Measurements from ENCODE around the gene POLR2C. TPM values are rescaled to one million over a fixed set of nuclear protein-coding genes. Genes with fewer than 3 reads are reported as not detected.

Gene POLR2C
- total RNA-seq, 2 donors from 2014 or later = 55.7 to 56.0 TPM

GRCh38 chr16:57444711-57445110 is 17.8 kb upstream of the POLR2C start:
- Histone ChIP-seq H3K36me3 (no peaks in the 10 kb centered on the region), H3K27me3 (no peaks in the 10 kb centered on the region), H3K9me3 (no peaks in the 10 kb centered on the region), H3K9ac (ENCODE audit: low read depth in 2 of 2, low read length in 2 of 2) (no peak overlapping the region), H3K27ac (no peak overlapping the region), H3K4me1 (no peaks in the 10 kb centered on the region), H3K4me3 (no peak overlapping the region)
- DNase-seq = no peak
- TF ChIP-seq, protein P1, sequence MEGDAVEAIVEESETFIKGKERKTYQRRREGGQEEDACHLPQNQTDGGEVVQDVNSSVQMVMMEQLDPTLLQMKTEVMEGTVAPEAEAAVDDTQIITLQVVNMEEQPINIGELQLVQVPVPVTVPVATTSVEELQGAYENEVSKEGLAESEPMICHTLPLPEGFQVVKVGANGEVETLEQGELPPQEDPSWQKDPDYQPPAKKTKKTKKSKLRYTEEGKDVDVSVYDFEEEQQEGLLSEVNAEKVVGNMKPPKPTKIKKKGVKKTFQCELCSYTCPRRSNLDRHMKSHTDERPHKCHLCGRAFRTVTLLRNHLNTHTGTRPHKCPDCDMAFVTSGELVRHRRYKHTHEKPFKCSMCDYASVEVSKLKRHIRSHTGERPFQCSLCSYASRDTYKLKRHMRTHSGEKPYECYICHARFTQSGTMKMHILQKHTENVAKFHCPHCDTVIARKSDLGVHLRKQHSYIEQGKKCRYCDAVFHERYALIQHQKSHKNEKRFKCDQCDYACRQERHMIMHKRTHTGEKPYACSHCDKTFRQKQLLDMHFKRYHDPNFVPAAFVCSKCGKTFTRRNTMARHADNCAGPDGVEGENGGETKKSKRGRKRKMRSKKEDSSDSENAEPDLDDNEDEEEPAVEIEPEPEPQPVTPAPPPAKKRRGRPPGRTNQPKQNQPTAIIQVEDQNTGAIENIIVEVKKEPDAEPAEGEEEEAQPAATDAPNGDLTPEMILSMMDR (IDR thresholded peaks at IDR 0.05) = no peak
- intact Hi-C loops (cut with DNase I) = no loop called here

DNA sequence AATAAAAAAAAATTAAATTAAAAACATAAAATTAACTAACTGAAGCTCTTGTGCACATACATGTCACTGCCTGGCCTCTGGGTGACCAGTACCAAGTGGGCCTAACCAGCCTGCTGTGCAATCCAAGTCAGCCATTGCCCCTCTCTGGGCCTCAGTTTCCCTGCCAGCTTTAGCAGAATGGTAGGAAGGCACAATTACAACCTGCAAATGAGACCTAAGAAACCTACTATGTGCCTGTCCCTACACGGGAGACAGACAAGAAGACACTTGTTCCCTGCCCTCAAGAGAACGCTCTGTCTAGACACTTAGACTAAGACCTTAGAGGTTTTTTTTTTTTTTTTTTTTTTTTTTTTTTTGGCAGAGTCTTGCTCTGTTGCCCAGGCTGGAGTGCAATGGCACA is 17.0 kb upstream of the POLR2C start:
- no peaks in the 10 kb centered on the region for H3K9me3 ChIP-seq
- H3K4me3 ChIP-seq = no peak overlapping the region
- H3K27me3 ChIP-seq = no peaks in the 10 kb centered on the region
- no peak overlapping the region for H3K27ac ChIP-seq
- no peaks in the 10 kb centered on the region for H3K4me1 ChIP-seq
- intact Hi-C loops (cut with DNase I) = no loop called here
- no peak overlapping the region for H3K9ac ChIP-seq (ENCODE audit: low read depth in 2 of 2, low read length in 2 of 2)
- TF ChIP-seq, protein P1 (IDR thresholded peaks at IDR 0.05) = no peak
- no peaks in the 10 kb centered on the region for H3K36me3 ChIP-seq
- no peak for DNase-seq

DNA sequence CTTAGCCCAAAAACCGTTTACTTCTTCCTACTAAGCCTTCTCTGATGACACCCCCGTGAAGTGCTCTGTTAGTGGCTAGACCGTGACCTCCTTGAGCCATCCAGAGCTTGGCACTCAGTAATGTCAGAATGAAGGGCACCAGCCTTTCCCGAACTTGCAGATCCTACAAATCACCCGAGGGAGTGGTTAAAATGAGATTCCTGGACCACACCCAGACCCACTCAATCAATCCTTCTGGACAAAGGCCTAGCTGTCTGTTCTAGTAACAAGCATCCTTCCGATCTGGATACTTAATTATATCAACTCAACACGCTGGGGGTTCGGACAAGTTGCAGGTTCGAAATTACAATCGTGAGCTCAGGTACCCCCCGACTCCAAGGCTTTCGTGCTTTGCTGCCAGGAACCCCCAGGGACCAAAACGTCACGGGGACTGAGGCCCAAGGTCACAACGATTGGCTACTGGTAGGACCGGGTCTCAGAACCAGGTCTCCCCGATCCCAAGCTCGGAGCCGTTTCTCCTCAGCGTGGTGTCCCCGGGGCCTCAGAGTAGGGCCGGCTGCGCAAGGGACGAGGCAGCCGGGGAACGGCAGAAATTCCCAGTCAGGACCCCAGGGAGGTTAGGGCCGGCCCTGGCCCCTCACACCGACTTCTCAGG is 15.8 kb upstream of the POLR2C start:
- peak; percentile 44 for DNase-seq
- peak overlapping the region; percentile 63 for H3K4me3 ChIP-seq

DNA sequence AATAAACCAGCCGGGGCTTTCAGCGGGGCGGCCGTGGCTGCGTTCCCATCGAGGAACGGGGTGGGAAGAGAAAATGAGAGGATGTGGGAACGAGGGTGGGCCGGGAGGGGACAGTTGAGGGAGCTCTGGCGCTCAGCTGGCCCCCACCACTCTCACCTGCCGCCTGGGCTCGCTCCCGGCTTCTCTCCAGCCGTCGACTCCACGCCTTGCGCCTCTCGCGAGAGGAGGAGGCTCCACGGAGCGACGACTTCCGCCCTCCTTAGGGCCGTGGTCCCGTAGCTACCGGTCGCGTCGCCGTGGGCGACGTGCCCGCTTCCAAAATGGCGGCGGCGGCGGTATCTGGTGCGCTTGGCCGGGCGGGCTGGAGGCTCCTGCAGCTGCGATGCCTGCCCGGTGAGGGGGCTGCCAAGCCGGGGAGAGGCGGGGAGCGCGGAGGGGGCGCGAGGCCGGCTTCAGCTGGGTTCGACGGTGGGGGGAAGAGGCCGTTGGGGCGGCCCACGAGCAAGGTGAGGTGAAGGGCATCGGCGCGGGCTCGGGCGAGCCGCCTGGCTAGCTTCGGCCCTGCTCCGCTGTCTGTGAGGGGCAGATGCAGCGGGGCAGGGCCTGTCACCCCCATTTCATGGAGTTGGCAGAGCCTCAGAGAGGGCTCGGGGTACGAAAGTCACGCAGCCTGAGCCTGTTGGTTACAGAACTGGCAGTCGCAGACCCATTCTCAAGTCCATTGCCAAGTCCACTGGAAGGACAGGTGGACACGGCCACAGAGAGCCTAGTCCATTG is 15.1 kb upstream of the POLR2C start, which contains the start of the genes CIAPIN1 and COQ9:
TSS of gene CIAPIN1 (minus strand) at position 200 of the 777 bp plus-strand sequence. CDS start 6,457 bp downstream, outside the sequence.
TSS of gene COQ9 (plus strand) at position 294 of the 777 bp plus-strand sequence. CDS start at position 321, 27 bp downstream.
- DNase-seq = peak; percentile 93
- H3K9ac ChIP-seq (ENCODE audit: low read depth in 2 of 2, low read length in 2 of 2) = peak within 1 kb of the TSS; percentile 96 to 98
- peak within 1 kb of the TSS; percentile 63 for H3K4me3 ChIP-seq
- H3K9me3 ChIP-seq = no peaks in the 10 kb centered on the region
- intact Hi-C loops (cut with DNase I) = no loop called here
- peak within 1 kb of the TSS; percentile 39 for H3K27ac ChIP-seq
- TF ChIP-seq, protein P1 (IDR thresholded peaks at IDR 0.05) = no peak
- H3K36me3 ChIP-seq = peaks cover 6% of the 10 kb centered on the region
- H3K27me3 ChIP-seq = no peaks in the 10 kb centered on the region
- H3K4me1 ChIP-seq = no peaks in the 10 kb centered on the region

More for the DNA sequence above, 15.8 kb upstream of the POLR2C start:
- no peaks in the 10 kb centered on the region for H3K27me3 ChIP-seq
- no peaks in the 10 kb centered on the region for H3K36me3 ChIP-seq
- peak overlapping the region; percentile 39 for H3K27ac ChIP-seq
- intact Hi-C loops (cut with DNase I) = no loop called here
- H3K9ac ChIP-seq (ENCODE audit: low read depth in 2 of 2, low read length in 2 of 2) = peak overlapping the region; percentile 96 to 98
- TF ChIP-seq, protein P1 (IDR thresholded peaks at IDR 0.05) = no peak
- no peaks in the 10 kb centered on the region for H3K9me3 ChIP-seq
- no peaks in the 10 kb centered on the region for H3K4me1 ChIP-seq

DNA sequence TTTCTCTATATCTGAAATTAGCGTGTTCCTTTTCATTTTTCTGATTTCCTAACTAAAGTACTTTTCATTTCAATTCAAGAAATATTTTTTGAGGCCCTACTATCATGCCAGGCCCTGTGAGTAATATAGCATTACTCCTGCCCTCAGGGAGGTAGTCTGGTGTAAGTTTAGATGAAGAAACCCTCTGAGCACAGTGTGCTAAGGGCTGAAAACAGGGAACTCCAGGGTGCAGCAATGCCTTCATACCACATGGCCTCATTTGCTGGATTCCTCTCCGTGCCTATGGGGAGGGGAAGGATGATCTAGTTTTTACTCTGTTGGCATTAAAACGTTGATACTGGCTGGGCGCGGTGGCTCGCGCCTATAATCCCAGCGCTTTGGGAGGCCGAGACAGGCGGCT is 10.5 kb upstream of the POLR2C start:
- Histone ChIP-seq H3K4me1 (no peaks in the 10 kb centered on the region), H3K27ac (no peak overlapping the region), H3K9me3 (no peaks in the 10 kb centered on the region), H3K4me3 (no peak overlapping the region), H3K36me3 (peaks cover 12% of the 10 kb centered on the region), H3K27me3 (no peaks in the 10 kb centered on the region), H3K9ac (ENCODE audit: low read depth in 2 of 2, low read length in 2 of 2) (no peak overlapping the region)
- TF ChIP-seq, protein P1 (IDR thresholded peaks at IDR 0.05) = no peak
- intact Hi-C loops (cut with DNase I) = no loop called here
- no peak for DNase-seq

Data from colonic mucosa (tissue), 4 donors.